Measurements from ENCODE around the gene FRS3.

FRS3 gene

DNA sequence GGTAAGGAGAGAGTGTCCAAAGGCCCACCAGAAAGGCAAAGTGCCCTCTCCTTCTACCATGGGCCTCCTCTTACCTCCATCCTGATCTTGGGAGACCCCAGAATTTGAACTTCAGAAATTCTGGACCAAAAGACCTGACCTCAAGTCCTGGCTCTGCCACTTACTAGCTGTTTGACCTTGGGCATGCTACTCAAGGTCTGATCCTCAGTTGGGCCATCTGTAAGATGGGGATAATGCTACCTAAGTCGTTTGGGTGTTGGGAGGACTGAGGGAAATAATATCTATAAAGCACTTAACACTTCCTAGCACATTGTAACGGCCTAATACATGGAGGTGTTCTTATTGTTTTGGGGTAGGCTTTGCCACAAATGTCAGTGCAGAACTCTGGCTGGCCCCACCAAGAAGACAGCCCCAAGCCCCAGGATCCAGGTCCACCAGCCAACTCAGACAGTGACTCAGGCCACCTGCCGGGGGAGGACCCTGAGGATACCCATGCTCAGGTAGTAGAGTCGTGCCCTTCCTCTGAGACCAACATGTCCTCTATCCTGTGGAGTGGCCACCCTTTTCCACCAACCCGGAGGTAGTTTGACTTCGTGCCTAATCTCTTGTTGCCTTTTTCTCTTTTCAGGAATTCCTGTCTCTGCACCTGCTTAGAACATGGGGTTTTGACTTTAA, 3.5 kb upstream of the FRS3 start:
- no peak overlapping the region for H3K4me3 Mint-ChIP-seq
- no peaks in the 10 kb centered on the region for H3K27me3 Mint-ChIP-seq
- H3K4me1 Mint-ChIP-seq, result peaks cover 15% of the 10 kb centered on the region
- no peaks in the 10 kb centered on the region for H3K9me3 Mint-ChIP-seq
- H3K36me3 Mint-ChIP-seq, result no peaks in the 10 kb centered on the region
- no peak overlapping the region for H3K27ac Mint-ChIP-seq

DNA sequence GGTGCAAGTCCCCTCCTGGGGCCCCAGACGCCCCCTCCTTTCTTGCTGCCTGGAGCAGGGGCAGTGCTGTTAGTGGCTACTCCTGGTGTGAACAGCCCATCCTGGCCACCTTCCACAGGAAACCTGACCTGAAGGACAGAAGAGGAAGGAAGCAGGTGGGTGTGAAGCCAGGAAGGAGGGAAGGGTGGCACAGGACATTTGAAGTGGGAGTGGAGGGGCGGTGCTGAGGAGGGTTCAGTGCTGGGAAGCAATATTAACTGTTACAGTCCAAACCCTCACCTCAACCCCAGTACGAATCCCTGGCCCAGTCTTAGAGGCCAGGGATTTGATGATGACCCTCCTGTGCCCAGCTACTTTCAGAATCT, 1.6 kb upstream of the FRS3 start:
- H3K36me3 Mint-ChIP-seq, result peaks cover 1% of the 10 kb centered on the region
- H3K9me3 Mint-ChIP-seq, result no peaks in the 10 kb centered on the region
- no peaks in the 10 kb centered on the region for H3K27me3 Mint-ChIP-seq
- no peak overlapping the region for H3K27ac Mint-ChIP-seq
- H3K4me3 Mint-ChIP-seq, result peak overlapping the region; percentile 71
- peaks cover 15% of the 10 kb centered on the region for H3K4me1 Mint-ChIP-seq

DNA sequence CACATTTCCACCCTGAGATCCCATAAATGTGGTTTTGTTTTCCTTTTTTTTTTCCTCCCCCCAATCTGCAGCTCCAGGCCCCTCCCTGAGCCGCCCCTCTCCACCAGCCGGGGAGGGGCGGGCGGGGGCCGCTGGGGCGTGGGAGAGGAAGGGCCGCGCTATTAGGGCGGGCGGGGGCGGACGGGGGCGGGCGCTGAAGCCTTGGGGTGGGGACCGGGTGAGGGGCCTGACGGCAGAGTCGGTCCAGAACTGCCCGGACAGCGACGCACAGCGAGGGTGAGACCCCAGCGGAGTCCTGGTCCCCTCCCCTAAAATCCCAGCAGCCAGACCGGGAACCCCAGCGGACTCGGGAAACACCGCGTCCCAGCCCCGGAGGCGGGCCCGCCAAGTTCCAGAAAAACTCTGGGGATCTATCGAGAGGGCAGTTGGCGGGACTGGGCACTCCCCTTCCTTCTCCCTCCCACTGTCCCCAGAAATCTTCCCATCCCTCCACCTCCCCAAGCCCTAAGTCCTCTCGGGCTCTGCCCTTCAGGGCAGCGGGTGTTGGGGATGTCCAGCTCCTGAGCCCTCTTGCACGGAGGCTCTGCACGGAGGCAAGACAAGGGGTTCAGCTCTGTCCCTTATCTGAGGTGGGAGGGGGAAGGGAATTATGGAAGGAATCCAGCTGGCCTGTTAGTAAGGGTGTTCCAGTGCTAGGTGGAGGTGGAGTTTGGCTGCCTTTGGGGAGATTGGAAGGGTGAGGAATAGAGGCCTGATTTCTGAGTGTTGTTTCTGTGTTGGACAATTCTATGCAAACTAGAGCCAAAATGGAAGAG, 1.1 kb upstream of the FRS3 start, which contains the start of gene PRICKLE4:
Gene PRICKLE4, plus strand, starts transcription at position 232 of the 815 bp plus-strand sequence. CDS start 2,692 bp downstream, outside the sequence.
- H3K36me3 Mint-ChIP-seq, result peaks cover 1% of the 10 kb centered on the region
- H3K27ac Mint-ChIP-seq, result peak within 1 kb of the TSS; percentile 74
- no peaks in the 10 kb centered on the region for H3K9me3 Mint-ChIP-seq
- no peaks in the 10 kb centered on the region for H3K27me3 Mint-ChIP-seq
- H3K4me3 Mint-ChIP-seq, result peak within 1 kb of the TSS; percentile 91
- H3K4me1 Mint-ChIP-seq, result peaks cover 12% of the 10 kb centered on the region

DNA sequence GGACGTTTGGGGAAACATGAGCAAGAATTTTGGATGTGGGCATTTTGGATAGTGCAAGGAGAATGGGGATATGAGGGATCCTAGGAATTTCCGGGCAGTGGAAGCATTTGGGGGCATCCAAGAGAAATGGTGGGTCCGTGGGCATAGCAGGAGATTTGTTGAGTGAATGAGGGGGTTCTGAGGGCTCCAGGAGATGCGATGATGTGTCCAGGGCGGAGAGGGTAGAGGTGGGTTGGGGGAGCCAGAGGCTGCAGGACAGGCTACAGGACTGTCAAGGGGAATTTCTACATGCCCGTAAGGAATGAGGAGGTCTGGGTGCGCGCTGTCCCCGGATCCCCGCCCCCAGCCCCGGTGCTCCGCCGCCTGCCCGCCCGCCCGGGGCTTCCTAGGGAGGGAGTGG, 364 bp downstream of the FRS3 start:
- peaks cover 11% of the 10 kb centered on the region for H3K4me1 Mint-ChIP-seq

DNA sequence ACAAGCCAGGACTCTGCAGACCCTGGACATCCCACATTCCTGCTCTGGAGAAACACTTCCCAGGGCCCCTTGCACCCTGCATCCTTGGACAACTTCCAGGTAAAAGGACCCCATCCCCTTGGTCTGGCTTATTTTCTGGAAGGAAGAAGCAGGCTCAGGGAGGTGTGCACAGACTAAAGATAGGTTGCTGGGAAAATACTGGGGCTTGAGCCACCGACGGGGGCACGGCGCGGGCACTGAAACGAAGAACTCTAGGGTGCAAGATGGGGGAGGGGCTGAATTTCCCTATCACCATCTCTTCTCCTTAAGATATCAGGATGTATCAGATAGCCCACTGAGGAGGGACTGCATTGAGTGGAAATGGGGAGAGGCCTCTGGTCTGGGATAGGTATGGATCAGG, 805 bp downstream of the FRS3 start:
- Mint-ChIP-seq H3K9me3 (no peaks in the 10 kb centered on the region), H3K27me3 (no peaks in the 10 kb centered on the region), H3K4me3 (peak overlapping the region; percentile 91), H3K4me1 (peaks cover 11% of the 10 kb centered on the region), H3K27ac (peak overlapping the region; percentile 65), H3K36me3 (peaks cover 1% of the 10 kb centered on the region)

More for the DNA sequence above, 364 bp downstream of the FRS3 start:
- Mint-ChIP-seq H3K27me3 (no peaks in the 10 kb centered on the region), H3K36me3 (peaks cover 1% of the 10 kb centered on the region), H3K9me3 (no peaks in the 10 kb centered on the region), H3K27ac (peak overlapping the region; percentile 84), H3K4me3 (peak overlapping the region; percentile 91)

DNA sequence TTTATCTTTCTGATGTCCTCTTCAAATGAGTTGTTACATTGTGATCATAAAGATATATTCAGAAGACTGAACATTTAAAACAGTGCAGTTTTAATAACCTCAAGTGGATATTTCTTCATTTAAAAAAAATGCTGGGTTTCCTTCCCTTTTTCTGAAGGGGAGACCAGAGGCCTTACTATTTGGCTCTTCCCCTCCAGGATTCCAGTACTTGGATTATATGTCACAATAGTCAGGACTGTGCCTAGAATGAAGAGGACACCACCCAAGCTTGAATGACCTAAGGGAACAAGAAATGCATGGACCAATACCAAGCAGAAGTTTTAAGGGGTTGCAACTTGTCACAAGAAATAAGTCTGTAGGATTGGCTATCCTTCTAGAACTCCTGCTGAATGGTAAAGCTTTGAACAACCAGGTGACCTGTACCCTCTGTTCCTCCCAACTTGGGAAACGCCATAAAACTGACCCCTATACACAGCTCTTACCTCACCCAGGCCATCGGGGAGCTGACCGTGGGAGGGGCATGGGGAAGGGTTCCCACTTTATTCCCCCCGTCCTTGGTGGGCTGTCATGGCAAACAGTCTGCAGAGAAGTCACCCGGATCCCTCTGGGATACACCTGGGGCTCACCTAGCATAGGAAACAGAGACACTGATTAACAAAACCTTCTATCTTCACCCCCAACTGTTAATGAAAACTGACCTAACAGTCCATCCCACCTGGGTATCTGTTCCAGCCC, 2.0 kb downstream of the FRS3 start:
- peaks cover 11% of the 10 kb centered on the region for H3K4me1 Mint-ChIP-seq
- H3K27me3 Mint-ChIP-seq, result no peaks in the 10 kb centered on the region
- no peak overlapping the region for H3K27ac Mint-ChIP-seq
- H3K9me3 Mint-ChIP-seq, result no peaks in the 10 kb centered on the region
- peaks cover 1% of the 10 kb centered on the region for H3K36me3 Mint-ChIP-seq
- no peak overlapping the region for H3K4me3 Mint-ChIP-seq

DNA sequence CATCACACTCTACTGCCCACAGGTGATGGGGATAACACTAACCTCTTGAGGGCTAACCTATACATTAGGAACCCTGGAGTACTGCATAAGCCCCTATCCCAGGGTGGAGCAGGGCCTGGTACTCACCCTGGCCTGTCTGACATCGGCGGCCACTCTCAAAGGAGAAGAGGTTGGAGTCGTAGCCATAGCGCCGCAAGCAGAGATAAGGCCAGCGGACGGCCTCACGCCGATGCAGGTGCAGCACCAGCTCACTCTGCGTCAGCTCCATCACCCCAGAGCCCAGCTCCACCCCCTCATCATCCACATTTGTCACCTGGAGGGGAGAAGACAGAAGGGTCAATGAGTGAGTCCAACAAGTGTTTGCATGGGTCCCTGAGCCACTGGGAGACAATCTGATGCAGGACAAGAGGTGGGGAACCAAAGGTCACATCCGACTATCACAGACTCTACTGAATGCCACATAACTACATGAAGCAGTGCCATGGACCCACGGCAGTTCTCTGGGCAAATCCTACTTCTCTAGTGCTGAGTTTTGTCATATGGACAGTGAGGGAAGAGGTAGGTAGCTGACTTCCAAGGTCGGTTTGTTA, 4.3 kb downstream of the FRS3 start:
- peaks cover 1% of the 10 kb centered on the region for H3K36me3 Mint-ChIP-seq

DNA sequence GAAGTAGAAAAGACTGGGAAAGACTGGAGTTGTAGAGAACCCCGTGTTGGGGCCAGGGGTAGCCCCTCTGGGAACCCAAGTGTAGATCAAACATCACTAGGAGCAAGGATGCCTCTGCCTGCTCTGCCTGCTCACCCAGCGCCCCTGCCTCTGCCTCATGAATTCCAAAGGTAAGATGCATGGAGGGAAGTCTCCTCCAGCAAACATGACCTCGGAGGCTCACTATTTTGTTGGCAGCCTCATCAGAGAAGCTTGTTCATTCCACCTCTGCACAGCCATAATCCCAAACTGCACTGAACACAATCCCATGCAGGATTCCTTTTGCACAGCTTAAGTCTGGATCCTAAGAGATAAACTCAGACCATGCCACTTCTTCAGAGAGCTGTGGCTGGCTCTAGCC, 4.9 kb downstream of the FRS3 start:
- H3K4me3 Mint-ChIP-seq, result no peak overlapping the region
- H3K9me3 Mint-ChIP-seq, result no peaks in the 10 kb centered on the region
- no peaks in the 10 kb centered on the region for H3K27me3 Mint-ChIP-seq
- peaks cover 1% of the 10 kb centered on the region for H3K36me3 Mint-ChIP-seq
- no peak overlapping the region for H3K27ac Mint-ChIP-seq
- peaks cover 6% of the 10 kb centered on the region for H3K4me1 Mint-ChIP-seq

More for the DNA sequence above, 4.3 kb downstream of the FRS3 start:
- H3K4me3 Mint-ChIP-seq, result no peak overlapping the region
- H3K27ac Mint-ChIP-seq, result no peak overlapping the region
- H3K4me1 Mint-ChIP-seq, result peaks cover 11% of the 10 kb centered on the region
- H3K27me3 Mint-ChIP-seq, result no peaks in the 10 kb centered on the region
- no peaks in the 10 kb centered on the region for H3K9me3 Mint-ChIP-seq

DNA sequence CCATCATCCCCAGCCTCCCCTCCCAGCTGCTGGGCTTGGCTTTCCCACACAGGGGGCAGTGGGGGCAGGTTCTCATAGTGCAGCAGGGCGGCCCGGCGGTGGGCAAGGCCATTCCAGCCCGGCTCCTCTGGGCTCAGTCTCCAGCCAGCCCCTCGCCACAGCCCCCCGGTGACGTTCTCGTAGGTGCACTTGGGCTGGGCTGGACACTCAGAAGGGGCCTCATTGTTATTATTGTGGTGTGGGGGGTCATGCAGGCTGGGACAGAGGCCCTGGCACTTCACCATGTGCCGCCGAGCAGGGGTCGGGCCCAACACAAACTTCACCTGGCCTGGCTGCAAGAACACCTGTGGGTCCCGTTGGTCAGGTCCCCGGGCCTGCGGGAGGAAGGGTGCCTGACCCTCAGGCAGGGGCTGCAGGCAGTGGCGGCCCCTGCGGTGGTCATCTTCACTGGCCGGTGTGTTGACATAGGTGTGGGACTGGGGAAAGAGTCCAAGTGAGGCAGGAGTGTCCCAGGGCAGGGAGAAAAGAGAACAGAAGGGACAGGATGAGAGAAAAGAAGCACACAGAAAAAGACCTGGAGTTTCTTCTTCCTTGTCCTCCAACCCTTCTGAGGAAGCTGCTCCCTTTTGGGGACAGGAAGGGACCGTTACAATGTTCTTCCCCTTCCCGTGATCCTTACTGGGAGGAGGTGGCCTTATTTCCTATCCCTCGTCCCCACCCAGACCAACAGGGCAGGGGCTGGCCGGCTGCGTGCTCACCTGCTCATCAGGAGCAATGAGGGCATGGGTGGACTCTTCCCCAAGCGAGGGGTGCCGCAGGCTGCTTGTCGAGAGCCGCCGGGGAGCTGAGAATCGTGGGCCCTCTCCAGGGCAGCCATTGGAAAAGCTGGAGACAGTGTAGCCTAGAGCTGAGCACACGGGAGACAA, 8.4 kb downstream of the FRS3 start:
- H3K27ac Mint-ChIP-seq, result no peak overlapping the region
- no peaks in the 10 kb centered on the region for H3K36me3 Mint-ChIP-seq
- H3K4me3 Mint-ChIP-seq, result no peak overlapping the region
- no peaks in the 10 kb centered on the region for H3K9me3 Mint-ChIP-seq
- H3K4me1 Mint-ChIP-seq, result no peaks in the 10 kb centered on the region
- no peaks in the 10 kb centered on the region for H3K27me3 Mint-ChIP-seq

DNA sequence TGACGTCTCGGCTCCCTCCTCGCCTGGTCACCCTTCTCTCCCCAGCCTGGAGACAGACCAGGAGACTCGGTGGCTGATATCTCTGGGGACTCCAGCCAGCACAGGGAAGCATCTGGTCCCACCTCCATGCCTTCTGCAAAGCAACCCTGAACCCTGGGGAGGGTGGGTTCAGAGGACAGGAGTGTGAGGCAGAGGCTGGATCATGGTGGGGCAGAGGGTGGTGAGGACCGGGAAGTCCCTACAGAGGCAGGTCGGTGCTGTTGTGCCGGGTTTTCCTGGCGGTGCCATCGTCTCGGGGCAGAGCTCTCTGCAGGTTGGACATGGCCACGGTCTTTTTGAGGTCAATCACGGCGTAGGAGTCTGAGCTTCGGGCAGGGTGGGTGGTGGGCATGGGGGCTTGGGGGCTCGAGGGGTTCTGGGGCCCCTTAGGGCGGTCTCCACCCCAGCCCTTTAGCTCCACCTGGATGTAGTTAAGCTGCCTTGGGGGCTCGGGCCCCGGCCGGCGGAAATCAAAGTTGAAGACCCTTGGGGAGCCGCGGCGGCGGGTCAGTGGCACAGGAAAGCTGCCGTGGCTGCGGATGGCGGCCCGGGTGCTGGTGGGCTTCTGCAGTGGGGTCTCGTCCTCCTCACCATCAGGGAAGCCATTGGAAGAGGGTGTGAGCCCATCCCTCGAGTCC, 9.2 kb downstream of the FRS3 start:
- no peak overlapping the region for H3K27ac Mint-ChIP-seq
- H3K36me3 Mint-ChIP-seq, result no peaks in the 10 kb centered on the region
- H3K9me3 Mint-ChIP-seq, result no peaks in the 10 kb centered on the region
- no peak overlapping the region for H3K4me3 Mint-ChIP-seq
- H3K27me3 Mint-ChIP-seq, result no peaks in the 10 kb centered on the region
- H3K4me1 Mint-ChIP-seq, result no peaks in the 10 kb centered on the region

DNA sequence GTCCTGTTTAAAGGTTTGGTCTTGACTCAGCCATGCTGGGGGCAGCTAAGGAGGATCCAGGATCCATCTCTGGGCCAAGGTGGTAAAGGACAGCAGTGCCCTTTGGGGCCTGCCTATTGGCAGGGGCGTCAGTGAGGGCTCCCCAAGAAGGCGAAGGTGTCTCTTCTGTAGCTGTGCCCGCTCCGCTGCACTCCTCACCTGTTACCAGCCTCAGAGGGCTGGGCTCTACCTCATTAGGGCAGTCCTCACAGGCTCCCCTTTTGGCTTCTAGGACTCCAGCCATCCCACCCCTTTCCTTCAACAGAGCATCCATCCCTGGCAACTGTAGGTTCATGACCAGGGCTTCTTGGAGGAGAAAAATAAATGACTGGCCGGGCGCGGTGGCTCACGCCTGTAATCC, 10.3 kb downstream of the FRS3 start:
- Mint-ChIP-seq H3K4me1 (no peaks in the 10 kb centered on the region), H3K9me3 (no peaks in the 10 kb centered on the region), H3K4me3 (no peak overlapping the region), H3K27ac (no peak overlapping the region), H3K27me3 (no peaks in the 10 kb centered on the region), H3K36me3 (no peaks in the 10 kb centered on the region)

DNA sequence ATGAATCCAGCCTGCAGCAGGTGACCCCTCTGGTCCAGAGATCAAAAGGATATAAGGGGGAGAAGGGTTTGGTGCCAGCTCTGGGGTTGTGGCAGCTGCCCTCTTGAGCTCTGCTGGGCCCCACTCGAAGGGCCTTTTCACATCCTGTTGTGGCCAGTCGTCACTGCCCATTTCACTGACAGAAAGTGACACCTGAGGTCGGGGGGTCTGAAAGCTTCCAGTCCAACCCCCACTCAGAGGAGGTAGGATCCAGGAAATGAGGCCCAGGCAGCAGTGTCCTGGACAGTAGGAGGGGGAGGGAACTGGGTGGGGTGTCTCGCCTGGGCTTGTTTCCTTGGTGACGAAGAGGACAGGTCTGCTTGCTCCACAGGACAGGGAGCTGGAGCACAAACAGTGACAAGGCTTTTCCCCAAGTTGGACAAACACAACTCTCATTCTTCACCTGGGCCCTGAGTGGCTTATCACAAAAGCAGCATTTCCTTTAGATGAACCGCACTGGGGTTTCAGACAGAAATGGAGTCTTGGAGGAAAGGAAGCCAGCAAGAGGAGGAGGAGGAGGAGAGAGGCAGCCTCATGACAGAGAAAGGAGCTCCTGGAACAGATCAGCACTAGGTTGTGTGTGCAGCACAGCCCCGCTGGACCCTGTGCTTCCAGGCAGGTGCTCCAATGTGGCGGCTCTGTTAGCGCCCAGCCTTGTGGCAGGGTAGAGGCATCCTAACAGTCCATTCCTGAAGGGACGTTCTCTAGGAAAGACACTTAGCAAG, 11.0 kb downstream of the FRS3 start:
- H3K27ac Mint-ChIP-seq, result no peak overlapping the region
- H3K27me3 Mint-ChIP-seq, result no peaks in the 10 kb centered on the region
- H3K36me3 Mint-ChIP-seq, result no peaks in the 10 kb centered on the region
- H3K9me3 Mint-ChIP-seq, result no peaks in the 10 kb centered on the region
- no peaks in the 10 kb centered on the region for H3K4me1 Mint-ChIP-seq
- no peak overlapping the region for H3K4me3 Mint-ChIP-seq

DNA sequence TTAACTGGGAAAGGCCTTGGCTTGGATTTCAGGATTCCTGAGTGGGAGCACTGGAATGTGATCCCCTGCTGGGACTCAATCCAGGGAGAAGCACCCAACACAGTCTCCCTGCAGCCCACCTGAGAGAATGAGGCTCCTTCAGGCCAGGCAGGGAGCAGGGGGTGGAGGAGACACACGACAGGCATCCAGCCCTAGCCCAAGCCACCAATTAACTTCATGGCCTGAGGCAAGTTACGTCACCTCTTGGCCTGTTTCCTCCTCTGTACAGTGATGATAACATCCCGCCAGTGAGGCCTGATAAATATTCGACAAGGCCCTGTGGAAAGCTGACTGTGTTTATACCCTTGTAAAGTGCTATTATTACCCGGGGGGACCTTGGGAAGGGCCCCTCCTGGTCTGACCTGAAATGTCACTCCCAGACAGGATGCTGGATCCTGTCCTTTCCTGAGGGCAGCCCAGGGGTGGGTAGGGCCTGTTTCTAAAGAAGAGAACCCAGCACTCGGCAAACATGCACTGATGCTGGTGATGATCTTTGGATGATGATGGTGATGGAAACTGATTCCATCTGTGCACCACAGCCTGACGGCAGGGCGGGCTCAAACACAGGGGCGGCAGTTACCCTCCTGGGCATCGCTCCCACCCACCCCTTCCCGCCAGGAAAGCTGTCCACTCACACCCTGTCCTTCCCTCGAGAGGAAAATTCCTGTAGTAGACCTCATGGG, 12.4 kb downstream of the FRS3 start:
- Mint-ChIP-seq H3K4me3 (no peak overlapping the region), H3K27me3 (no peaks in the 10 kb centered on the region), H3K36me3 (no peaks in the 10 kb centered on the region), H3K4me1 (no peaks in the 10 kb centered on the region), H3K9me3 (no peaks in the 10 kb centered on the region), H3K27ac (no peak overlapping the region)
